OCI-LY1 (cell line): ENCODE results near the gene CDK16.

ENCODE experiments used
- EZH2 ChIP-seq: fragments of 200-600 bp; sonication (generic), shearing (Covaris generic); IDR thresholded peaks from 2 replicates; pipeline ENCODE4 v1.8.0; 2017; ENCODE audit warnings: borderline replicate concordance, mixed run types, mild to moderate bottlenecking, antibody characterized with exemption, low read length, moderate library complexity, mixed read lengths
- TF ChIP-seq, protein P1 (sequence below): fragments of 200-600 bp; sonication (generic), shearing (Covaris generic); IDR thresholded peaks from 2 replicates; pipeline ENCODE4 v1.5.1; 2017; ENCODE audit warnings: mild to moderate bottlenecking, antibody characterized with exemption, low read length, moderate library complexity, mixed read lengths

DNA sequence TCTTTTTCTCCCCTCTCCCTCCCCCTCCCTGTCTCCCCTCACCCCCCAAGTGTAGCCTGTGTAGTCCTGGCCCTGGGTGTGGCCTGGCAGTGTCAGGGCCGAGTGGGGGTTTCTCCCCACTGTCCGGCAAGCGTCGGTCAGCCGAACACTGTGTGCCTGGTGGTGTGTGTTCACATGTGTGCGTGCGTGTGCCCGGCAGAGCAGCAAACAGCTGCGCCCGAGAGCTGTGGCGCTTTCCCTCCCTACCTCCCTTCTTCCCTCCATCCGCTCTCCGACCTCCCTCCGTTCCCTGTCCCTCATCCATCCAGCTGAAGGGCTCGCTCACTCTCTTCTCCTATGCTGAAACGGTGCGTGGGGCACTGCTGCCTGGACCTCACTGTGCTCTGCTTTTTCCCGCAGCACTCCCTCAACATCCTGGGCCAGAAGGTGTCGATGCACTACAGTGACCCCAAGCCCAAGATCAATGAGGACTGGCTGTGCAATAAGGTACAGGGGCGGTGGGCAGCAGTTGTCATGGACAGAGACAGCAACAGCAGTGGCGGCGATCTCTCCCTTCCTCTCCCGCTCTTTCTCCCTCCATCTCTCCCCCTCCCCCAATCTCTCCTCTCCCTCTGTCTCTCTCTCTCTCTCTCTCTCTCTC is 42.3 kb upstream of the CDK16 start:
- TF ChIP-seq, protein P1, sequence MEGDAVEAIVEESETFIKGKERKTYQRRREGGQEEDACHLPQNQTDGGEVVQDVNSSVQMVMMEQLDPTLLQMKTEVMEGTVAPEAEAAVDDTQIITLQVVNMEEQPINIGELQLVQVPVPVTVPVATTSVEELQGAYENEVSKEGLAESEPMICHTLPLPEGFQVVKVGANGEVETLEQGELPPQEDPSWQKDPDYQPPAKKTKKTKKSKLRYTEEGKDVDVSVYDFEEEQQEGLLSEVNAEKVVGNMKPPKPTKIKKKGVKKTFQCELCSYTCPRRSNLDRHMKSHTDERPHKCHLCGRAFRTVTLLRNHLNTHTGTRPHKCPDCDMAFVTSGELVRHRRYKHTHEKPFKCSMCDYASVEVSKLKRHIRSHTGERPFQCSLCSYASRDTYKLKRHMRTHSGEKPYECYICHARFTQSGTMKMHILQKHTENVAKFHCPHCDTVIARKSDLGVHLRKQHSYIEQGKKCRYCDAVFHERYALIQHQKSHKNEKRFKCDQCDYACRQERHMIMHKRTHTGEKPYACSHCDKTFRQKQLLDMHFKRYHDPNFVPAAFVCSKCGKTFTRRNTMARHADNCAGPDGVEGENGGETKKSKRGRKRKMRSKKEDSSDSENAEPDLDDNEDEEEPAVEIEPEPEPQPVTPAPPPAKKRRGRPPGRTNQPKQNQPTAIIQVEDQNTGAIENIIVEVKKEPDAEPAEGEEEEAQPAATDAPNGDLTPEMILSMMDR = no peak
- no peak for TF ChIP-seq EZH2
